IPS DF 6.9 (cell line): ENCODE results near the gene OR10J4.
"Not testable (repeated sequence)": the region's sequence is repeated elsewhere in the genome, so short reads cannot be mapped to it uniquely, and the experiment has no call there.

Experiments
- DNase-seq: peaks from one replicate; pipeline ENCODE4 v3.0.0-alpha.2; 2013; ENCODE audit warnings: low read depth, low spot score
- H3K27ac ChIP-seq: one replicate; pipeline ENCODE4 v1.5.1; 2013; ENCODE audit warnings: low read length, control low read depth
- H3K27me3 ChIP-seq: 2 replicates; pipeline ENCODE4 v1.6.1; 2013; ENCODE audit warnings: mild to moderate bottlenecking, low read length; ENCODE audit not compliant: control insufficient read depth, insufficient read depth
- H3K36me3 ChIP-seq: 2 replicates; pipeline ENCODE4 v1.6.1; 2013; ENCODE audit warnings: low read length; ENCODE audit not compliant: control insufficient read depth, insufficient read depth
- H3K4me1 ChIP-seq: 2 replicates; pipeline ENCODE4 v1.6.1; 2013; ENCODE audit warnings: low read length; ENCODE audit not compliant: control insufficient read depth, insufficient read depth
- H3K4me3 ChIP-seq: 2 replicates; pipeline ENCODE4 v1.5.1; 2013; ENCODE audit warnings: mild to moderate bottlenecking, low read length
- H3K9me3 ChIP-seq: 2 replicates; pipeline ENCODE4 v1.6.1; 2013; ENCODE audit warnings: low read length, inconsistent platforms; ENCODE audit not compliant: control insufficient read depth, insufficient read depth
- WGBS: extraction: QIAGEN DNeasy Blood & Tissue Kit; methylation state at CpG from one replicate; pipeline ENCODE4 v1.1.7; 2013; ENCODE audit warnings: mixed read lengths, missing lambda C conversion rate; ENCODE audit not compliant: insufficient read length, insufficient coverage; 5-methylcytosine and 5-hydroxymethylcytosine counted together

The OR10J4 gene

DNA sequence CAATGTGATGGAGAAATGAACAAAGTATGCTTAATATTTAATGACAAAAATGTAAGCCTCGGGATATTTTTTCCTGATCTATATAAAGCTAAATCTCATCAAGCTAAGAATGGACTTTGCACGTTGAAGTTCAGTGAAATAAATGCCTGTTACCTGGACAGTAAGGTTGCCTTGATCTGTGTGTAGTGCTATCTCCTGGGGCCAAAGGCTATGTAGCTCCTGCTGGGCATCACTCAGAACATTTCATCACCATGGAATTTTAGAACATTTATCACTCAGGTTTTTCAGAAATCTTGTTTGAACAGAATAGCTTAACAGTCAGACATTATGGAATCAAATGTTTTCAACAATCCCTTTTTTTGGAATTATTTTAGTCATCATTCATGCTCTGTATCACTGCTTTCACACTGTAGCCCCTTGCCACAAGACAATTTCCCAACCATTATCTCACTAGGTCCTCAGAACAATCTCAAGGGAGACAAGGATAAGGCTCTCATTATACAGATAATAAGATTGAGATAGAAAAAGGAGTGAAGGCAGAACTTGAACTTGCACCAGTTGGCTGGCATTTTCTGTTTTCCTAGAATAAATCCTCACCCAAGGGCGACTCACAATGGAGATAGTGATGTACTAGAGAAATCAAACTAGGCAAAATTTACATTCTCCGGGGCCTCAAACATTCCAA is 11.2 kb downstream of the OR10J4 start:
- Histone ChIP-seq H3K9me3 (no peaks in the 10 kb centered on the region), H3K27me3 (no peaks in the 10 kb centered on the region), H3K36me3 (no peaks in the 10 kb centered on the region), H3K4me1 (no peaks in the 10 kb centered on the region), H3K4me3 (no peak overlapping the region), H3K27ac (no peak overlapping the region)
- DNase-seq: no peak
- WGBS: no CpG with 5 or more reads among the region's 4 CpGs

DNA sequence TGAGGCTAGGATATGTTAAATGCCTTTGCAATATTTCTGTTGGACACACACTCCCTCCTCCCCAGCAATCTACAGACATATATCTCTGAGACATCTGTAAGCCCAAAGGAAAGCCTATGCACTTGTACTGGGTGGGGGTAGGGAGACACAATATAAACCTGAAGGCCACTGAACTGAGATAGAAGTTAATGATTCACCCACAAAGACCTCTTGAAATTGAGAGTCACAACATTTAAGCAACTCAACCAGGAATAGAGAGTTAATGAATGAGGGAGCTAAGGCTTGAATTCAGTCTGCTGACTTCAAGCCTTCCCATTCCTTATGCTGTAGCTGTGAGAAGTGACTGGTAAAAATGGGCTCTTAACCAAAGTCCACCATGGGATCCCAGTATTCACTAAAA is 12.5 kb downstream of the OR10J4 start:
- Histone ChIP-seq H3K27ac (no peak overlapping the region), H3K4me1 (no peaks in the 10 kb centered on the region), H3K36me3 (no peaks in the 10 kb centered on the region), H3K4me3 (no peak overlapping the region), H3K27me3 (no peaks in the 10 kb centered on the region), H3K9me3 (no peaks in the 10 kb centered on the region)
- no peak for DNase-seq

DNA sequence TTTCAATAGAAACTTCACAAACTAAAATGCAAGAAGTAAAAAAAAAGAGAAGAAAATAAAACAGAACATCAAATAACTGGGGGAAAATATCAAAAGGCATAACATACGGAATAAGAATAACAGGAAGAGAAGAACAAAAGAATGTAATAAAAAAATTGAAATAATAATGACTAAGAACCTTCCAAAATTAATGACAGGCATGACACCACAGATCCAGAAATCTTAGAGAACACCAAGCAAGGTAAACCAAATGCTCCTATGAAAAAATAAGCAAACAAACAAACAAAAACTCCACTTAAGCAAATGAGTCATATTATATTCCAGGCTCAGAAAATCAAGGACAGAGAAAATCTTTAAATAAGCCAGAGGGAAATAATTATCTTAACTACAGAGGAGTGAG is 16.2 kb downstream of the OR10J4 start:
- WGBS: no CpG with 5 or more reads among the region's 1 CpG
- Histone ChIP-seq H3K4me1 (no peaks in the 10 kb centered on the region), H3K4me3 (no peak overlapping the region), H3K27ac (no peak overlapping the region), H3K9me3 (no peaks in the 10 kb centered on the region), H3K27me3 (no peaks in the 10 kb centered on the region), H3K36me3 (no peaks in the 10 kb centered on the region)
- no peak for DNase-seq

DNA sequence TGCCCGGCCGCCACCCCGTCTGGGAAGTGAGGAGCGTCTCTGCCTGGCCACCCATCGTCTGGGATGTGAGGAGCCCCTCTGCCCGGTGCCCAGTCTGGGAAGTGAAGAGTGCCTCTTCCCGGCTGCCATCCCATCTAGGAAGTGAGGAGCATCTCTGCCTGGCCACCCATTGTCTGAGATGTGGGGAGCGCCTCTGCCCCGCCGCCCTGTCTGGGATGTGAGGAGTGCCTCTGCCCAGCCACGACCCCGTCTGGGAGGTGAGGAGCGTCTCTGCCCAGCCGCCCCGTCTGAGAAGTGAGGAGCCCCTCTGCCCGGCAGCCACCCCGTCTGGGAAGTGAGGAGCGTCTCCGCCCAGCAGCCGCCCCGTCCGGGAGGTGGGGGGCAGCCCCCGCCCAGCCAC is 17.6 kb downstream of the OR10J4 start:
- H3K27ac ChIP-seq, H3K4me3 ChIP-seq, H3K36me3 ChIP-seq, H3K9me3 ChIP-seq, H3K4me1 ChIP-seq, DNase-seq, H3K27me3 ChIP-seq: not testable (repeated sequence)
- no CpG with 5 or more reads among the region's 23 CpGs for WGBS

DNA sequence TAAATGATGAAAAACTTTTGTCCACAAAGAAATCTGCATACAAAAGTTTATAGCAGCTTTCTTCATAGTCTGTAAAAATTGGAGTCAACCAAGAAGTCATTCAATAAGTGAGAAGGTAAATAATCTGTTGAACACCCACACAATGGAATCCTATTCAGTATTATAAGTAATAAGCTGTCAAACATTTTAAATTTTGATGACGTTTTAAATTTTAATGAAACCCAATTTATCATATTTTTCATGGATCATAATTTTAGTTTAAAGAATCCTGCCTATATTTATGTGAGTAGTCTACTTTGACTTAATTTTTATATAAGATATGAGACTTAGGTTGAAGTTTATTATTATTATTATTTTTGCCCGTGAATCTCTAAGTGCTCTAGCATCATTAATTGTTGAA is 27.5 kb downstream of the OR10J4 start:
- WGBS: no CpG with 5 or more reads among the region's 2 CpGs
- no peaks in the 10 kb centered on the region for H3K4me1 ChIP-seq
- H3K4me3 ChIP-seq: no peak overlapping the region
- DNase-seq: no peak
- no peaks in the 10 kb centered on the region for H3K9me3 ChIP-seq
- no peaks in the 10 kb centered on the region for H3K27me3 ChIP-seq
- no peaks in the 10 kb centered on the region; the same call in 1 of the 2 replicates for H3K36me3 ChIP-seq
- no peak overlapping the region for H3K27ac ChIP-seq

DNA sequence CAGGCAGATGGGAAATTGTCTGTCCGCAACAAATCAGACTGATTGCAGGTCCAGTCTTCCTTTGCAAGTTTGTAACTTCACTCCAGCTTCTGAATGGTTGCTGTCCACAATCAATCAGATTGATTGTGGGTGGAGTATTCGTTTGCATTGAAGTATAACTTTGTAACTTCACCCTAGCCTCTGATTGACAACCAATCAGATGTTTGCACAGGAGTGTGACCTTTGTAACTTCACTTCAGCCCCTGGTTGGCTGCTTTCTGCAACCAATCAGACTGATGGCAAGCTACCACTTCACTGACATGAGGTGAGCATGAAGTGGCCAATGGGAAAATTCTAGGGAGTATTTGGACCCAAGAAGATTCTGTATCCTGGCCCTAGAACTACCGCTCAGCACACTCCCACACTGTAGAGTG is 33.2 kb downstream of the OR10J4 start:
- no peaks in the 10 kb centered on the region for H3K27me3 ChIP-seq
- no peak overlapping the region for H3K4me3 ChIP-seq
- no CpG with 5 or more reads among the region's 3 CpGs for WGBS
- no peaks in the 10 kb centered on the region; the same call in 1 of the 2 replicates for H3K36me3 ChIP-seq
- DNase-seq: no peak
- no peaks in the 10 kb centered on the region for H3K4me1 ChIP-seq
- no peak overlapping the region for H3K27ac ChIP-seq
- no peaks in the 10 kb centered on the region for H3K9me3 ChIP-seq

DNA sequence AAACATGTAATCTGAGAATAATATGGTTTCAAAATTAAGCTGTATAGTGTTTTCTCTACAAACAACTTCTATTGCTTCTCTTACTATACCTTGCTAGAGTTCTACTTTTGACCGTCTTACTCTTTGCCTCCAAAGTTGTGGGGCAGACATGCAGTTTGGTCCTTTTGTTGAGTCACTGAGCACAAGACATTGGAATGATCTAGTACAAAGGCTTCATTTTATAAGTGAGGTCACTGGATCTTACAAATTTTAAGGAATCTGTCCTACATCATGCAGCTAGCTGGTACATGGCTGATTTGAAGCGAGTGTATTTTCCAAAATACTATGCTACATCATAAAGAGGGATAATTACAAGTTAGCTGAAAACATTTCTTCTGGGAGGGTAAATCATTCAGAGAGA is 36.3 kb downstream of the OR10J4 start:
- H3K36me3 ChIP-seq: no peaks in the 10 kb centered on the region
- DNase-seq: no peak
- H3K27me3 ChIP-seq: no peaks in the 10 kb centered on the region
- no peaks in the 10 kb centered on the region for H3K9me3 ChIP-seq
- H3K4me3 ChIP-seq: no peak overlapping the region
- no peaks in the 10 kb centered on the region for H3K4me1 ChIP-seq
- no CpG with 5 or more reads among the region's 2 CpGs for WGBS
- no peak overlapping the region for H3K27ac ChIP-seq

DNA sequence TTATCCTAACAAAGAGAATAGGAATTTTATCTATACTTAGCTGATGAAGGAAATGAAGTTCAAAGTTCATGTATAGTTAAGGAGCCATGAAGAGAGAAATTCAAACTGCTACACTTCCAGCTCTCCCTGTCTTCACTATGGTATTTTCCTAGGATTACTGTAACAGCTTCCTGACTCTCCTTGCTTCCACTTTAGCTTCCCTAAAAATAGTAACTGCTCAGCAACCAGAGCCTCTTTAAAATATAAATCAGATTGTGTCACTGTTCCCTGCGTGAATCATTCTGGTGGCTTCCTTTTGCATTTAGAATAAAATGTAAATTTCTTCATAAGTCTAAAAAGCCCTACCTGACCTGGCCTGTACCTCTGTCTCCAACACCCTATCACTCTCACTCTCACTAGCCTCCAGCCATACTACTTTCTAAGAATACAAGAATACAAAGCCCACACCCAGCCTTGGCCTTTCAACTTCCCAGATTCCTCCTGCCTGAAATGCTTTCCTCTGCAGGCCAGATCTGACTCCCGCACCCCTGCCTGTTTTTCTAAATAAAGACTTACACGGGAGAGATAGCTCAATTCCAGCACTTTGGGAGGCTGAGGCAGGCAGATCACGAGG is 38.0 kb downstream of the OR10J4 start:
- Histone ChIP-seq H3K4me3 (no peak overlapping the region), H3K27me3 (no peaks in the 10 kb centered on the region), H3K36me3 (no peaks in the 10 kb centered on the region), H3K27ac (no peak overlapping the region), H3K9me3 (no peaks in the 10 kb centered on the region), H3K4me1 (no peaks in the 10 kb centered on the region)
- no CpG with 5 or more reads among the region's 4 CpGs for WGBS
- no peak for DNase-seq

DNA sequence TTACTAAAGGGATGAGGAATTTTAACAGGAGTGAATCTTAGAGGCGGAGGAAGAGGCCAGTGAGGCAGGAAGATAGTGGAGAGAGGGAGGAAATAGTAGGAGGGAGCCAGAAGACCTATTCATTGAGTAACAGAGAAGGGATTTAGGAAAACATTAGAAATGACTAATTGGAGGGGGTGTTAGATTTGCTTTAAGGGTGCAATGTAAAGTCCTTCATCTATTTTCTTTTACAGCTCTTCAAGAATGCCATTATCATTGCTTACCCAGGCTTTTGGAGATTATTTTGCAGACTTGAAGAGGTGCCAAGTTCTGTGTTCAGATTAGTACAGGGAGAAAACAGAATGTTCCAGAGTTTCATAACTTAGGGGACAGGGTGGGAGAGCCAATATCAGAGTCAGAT is 41.3 kb downstream of the OR10J4 start:
- no peaks in the 10 kb centered on the region for H3K27me3 ChIP-seq
- no peak for DNase-seq
- whole genome bisulfite sequencing: no CpG with 5 or more reads among the region's 1 CpG
- H3K36me3 ChIP-seq: no peaks in the 10 kb centered on the region
- no peaks in the 10 kb centered on the region for H3K9me3 ChIP-seq
- H3K4me3 ChIP-seq: no peak overlapping the region
- H3K27ac ChIP-seq: no peak overlapping the region
- peaks cover 1% of the 10 kb centered on the region; the same call in 1 of the 2 replicates for H3K4me1 ChIP-seq

DNA sequence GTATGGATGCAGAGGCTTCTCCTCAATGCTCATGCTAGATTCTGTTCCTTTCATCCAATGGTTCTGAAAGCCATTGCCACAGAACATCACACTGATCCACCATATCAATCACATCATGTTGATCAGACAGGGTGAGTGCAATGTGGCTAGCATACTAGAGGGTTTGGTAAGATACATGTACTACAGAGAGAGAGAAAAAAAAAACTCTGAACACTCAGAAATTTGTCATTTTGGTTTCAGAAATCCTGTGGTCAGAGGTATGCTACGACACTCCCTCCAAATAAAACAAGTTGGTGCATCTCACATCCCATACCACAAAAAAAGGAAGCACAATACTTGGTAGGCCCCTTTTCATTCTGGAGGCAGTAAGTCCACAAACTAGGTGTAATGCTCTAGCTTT is 42.9 kb downstream of the OR10J4 start:
- Histone ChIP-seq H3K9me3 (no peaks in the 10 kb centered on the region), H3K4me3 (no peak overlapping the region), H3K36me3 (no peaks in the 10 kb centered on the region), H3K27ac (no peak overlapping the region), H3K27me3 (no peaks in the 10 kb centered on the region), H3K4me1 (peaks cover 1% of the 10 kb centered on the region; the same call in 1 of the 2 replicates)
- WGBS: no CpG with 5 or more reads among the region's 1 CpG
- DNase-seq: no peak
